ENCODE measurements around the gene CCDC160. TPM values are rescaled to one million over a fixed set of nuclear protein-coding genes. Genes with fewer than 3 reads are reported as not detected.
A peak's percentile ranks its signal among the peaks of the same experiment; 100 is the strongest.

CCDC160 gene
- total RNA-seq (1 to 10 TPM in 1 of 2 donors, under 1 TPM in 1; 0.99 to 2.0 TPM), polyA plus RNA-seq (ENCODE audit: insufficient read depth, low read depth, low replicate concordance) (0.41 TPM)
- long read RNA-seq, donor 1 = 0 reads
- long read RNA-seq, donor 2 = 0 reads

- Histone ChIP-seq H3K4me3 (peak within 1 kb of the TSS; percentile 45 to 56), H3K9me3 (no peaks in the 10 kb centered on the region), H3K27me3 (no peaks in the 10 kb centered on the region), H3K27ac (no peak within 1 kb of the TSS), H3K4me1 (no peaks in the 10 kb centered on the region), H3K36me3 (ENCODE audit: low read depth, missing control alignments) (no peaks in the 10 kb centered on the region)
- no peak for TF ChIP-seq POLR2A (IDR thresholded peaks at IDR 0.05)
- no peak for TF ChIP-seq CTCF (IDR thresholded peaks at IDR 0.05)
- 4 to 50% methylated on average over 1 to 47 of the region's 70 CpGs for WGBS, 2 donors
- DNase-seq = peak; percentile 68
- intact Hi-C loops (cut with DNase I; ENCODE audit: low total_unique reads) = no loop called here
These were observed at the start of gene CCDC160 for GRCh38 chrX:134236626-134237614. Gene CCDC160, plus strand, starts transcription at chrX:134237182. Its CDS starts 7,619 bp downstream, at chrX:134244801.

- WGBS, 2 donors = 7 to 56% methylated on average over 2 of the region's 2 CpGs
- H3K4me1 ChIP-seq = no peaks in the 10 kb centered on the region
- intact Hi-C loops (cut with DNase I; ENCODE audit: low total_unique reads) = no loop called here
- H3K36me3 ChIP-seq (ENCODE audit: low read depth, missing control alignments) = no peaks in the 10 kb centered on the region
- no peaks in the 10 kb centered on the region for H3K9me3 ChIP-seq
- no peaks in the 10 kb centered on the region for H3K27me3 ChIP-seq
- H3K4me3 ChIP-seq = no peak overlapping the region
- TF ChIP-seq POLR2A (IDR thresholded peaks at IDR 0.05) = no peak
- no peak for TF ChIP-seq CTCF (IDR thresholded peaks at IDR 0.05)
- no peak for DNase-seq
- H3K27ac ChIP-seq = no peak overlapping the region
These were observed 45.7 kb upstream of the CCDC160 start for GRCh38 chrX:134191281-134191680.

GRCh38 chrX:134194915-134195314 lies 42.1 kb upstream of the CCDC160 start:
- no peak for TF ChIP-seq CTCF (IDR thresholded peaks at IDR 0.05)
- TF ChIP-seq POLR2A (IDR thresholded peaks at IDR 0.05) = no peak
- H3K36me3 ChIP-seq (ENCODE audit: low read depth, missing control alignments) = no peaks in the 10 kb centered on the region
- H3K27ac ChIP-seq = no peak overlapping the region
- no peak overlapping the region for H3K4me3 ChIP-seq
- H3K9me3 ChIP-seq = no peaks in the 10 kb centered on the region
- H3K4me1 ChIP-seq = no peaks in the 10 kb centered on the region
- DNase-seq = no peak
- no peaks in the 10 kb centered on the region for H3K27me3 ChIP-seq
- intact Hi-C loops (cut with DNase I; ENCODE audit: low total_unique reads) = no loop called here
- 90 to 96% methylated on average over 6 of the region's 6 CpGs for WGBS, 2 donors

- intact Hi-C loops (cut with DNase I; ENCODE audit: low total_unique reads) = no loop called here
- Histone ChIP-seq H3K4me3 (no peak overlapping the region), H3K9me3 (no peaks in the 10 kb centered on the region), H3K4me1 (no peaks in the 10 kb centered on the region), H3K27ac (no peak overlapping the region), H3K36me3 (ENCODE audit: low read depth, missing control alignments) (no peaks in the 10 kb centered on the region), H3K27me3 (no peaks in the 10 kb centered on the region)
- WGBS, 2 donors = 40 to 60% methylated on average over 1 of the region's 1 CpG
- TF ChIP-seq POLR2A (IDR thresholded peaks at IDR 0.05) (no peak), CTCF (IDR thresholded peaks at IDR 0.05) (no peak)
- no peak for DNase-seq
These were observed 34.4 kb upstream of the CCDC160 start for GRCh38 chrX:134202561-134202960.
